Panc1 (cell line): Measurements from ENCODE around the gene DNPEP.

Experiments
- CTCF ChIP-seq: fragments of 450-650 bp; IDR thresholded peaks from 2 replicates; pipeline ENCODE4 v1.5.1; 2017; ENCODE audit warnings: mild to moderate bottlenecking
- POLR2AphosphoS5 ChIP-seq: IDR thresholded peaks from 2 replicates; pipeline ENCODE4 v1.6.1; 2012; ENCODE audit warnings: mild to moderate bottlenecking, low read depth, low read length, moderate library complexity
- REST ChIP-seq, 2 experiments: IDR thresholded peaks; 2 replicates each; pipeline ENCODE4 v1.6.1; 2011 to 2012; ENCODE audit warnings: low read depth in 2 of 2, control low read depth in 1 of 2, low read length in 1 of 2, mild to moderate bottlenecking in 1 of 2, moderate library complexity in 1 of 2; ENCODE audit not compliant: insufficient read depth in 1 of 2
- SIN3A ChIP-seq: IDR thresholded peaks from 2 replicates; pipeline ENCODE4 v1.6.1; 2012; ENCODE audit warnings: low read depth, mild to moderate bottlenecking, low read length, moderate library complexity, borderline replicate concordance; ENCODE audit not compliant: insufficient read depth
- TCF7L2 ChIP-seq: IDR thresholded peaks from 2 replicates; pipeline ENCODE4 v1.6.1; 2011; ENCODE audit warnings: mild to moderate bottlenecking, low read depth, low read length, inconsistent platforms

GRCh38 chr2:219425238-219426067 is 37.7 kb upstream of the DNPEP start:
- no peak for TF ChIP-seq POLR2AphosphoS5
- TF ChIP-seq CTCF = no peak
- TF ChIP-seq SIN3A = no peak
- no peak for TF ChIP-seq REST (IDR thresholded peaks at IDR 0.05; ENCODE audit: insufficient read depth in 1 of 2, low read depth in 2 of 2, low read length in 1 of 2)
- TF ChIP-seq TCF7L2 = no peak
